ENCODE data around the gene COX7C.

Gene COX7C

GRCh38 chr5:86605881-86606280, 11.9 kb upstream of the COX7C start:
- no peak for TF ChIP-seq CTCF (IDR thresholded peaks at IDR 0.05; ENCODE audit: borderline replicate concordance, insufficient read depth, low read depth, low read length)
- no peak overlapping the region for H3K4me3 ChIP-seq (ENCODE audit: low read depth, low read length)

- no peak for TF ChIP-seq CTCF (IDR thresholded peaks at IDR 0.05; ENCODE audit: borderline replicate concordance, insufficient read depth, low read depth, low read length)
- H3K4me3 ChIP-seq (ENCODE audit: low read depth, low read length): no peak overlapping the region
Measured at GRCh38 chr5:86613455-86613854, 4.3 kb upstream of the COX7C start.

- no peak overlapping the region for H3K4me3 ChIP-seq (ENCODE audit: low read depth, low read length)
- TF ChIP-seq CTCF (IDR thresholded peaks at IDR 0.05; ENCODE audit: borderline replicate concordance, insufficient read depth, low read depth, low read length): no peak
Measured at GRCh38 chr5:86617309-86617755, 409 bp upstream of the COX7C start.

GRCh38 chr5:86623785-86624483, 6.2 kb downstream of the COX7C start:
- H3K4me3 ChIP-seq (ENCODE audit: low read depth, low read length): no peak overlapping the region
- TF ChIP-seq CTCF (IDR thresholded peaks at IDR 0.05; ENCODE audit: borderline replicate concordance, insufficient read depth, low read depth, low read length): no peak

- H3K4me3 ChIP-seq (ENCODE audit: low read depth, low read length): no peak overlapping the region
- no peak for TF ChIP-seq CTCF (IDR thresholded peaks at IDR 0.05; ENCODE audit: borderline replicate concordance, insufficient read depth, low read depth, low read length)
Measured at GRCh38 chr5:86625148-86625547, 7.4 kb downstream of the COX7C start.

DNA sequence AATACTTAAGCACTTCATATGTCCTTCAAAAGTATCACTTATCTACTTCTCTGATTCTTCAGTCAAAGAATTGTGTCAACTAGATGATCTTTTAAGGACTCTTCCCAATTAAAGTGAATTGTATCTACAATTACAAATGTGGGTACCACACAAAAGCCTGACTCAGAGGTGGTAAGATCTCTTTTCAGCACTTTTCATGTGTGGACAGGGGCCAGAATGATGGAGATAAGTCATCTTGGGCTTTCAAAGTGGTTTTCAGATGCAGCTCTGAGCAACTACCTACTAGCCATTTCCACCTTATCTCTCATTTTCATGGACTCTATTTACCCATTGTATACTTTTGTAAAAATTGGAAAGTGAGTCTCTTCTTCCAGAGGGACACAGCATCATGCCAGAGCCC, 8.4 kb downstream of the COX7C start:
- no peak overlapping the region for H3K4me3 ChIP-seq (ENCODE audit: low read depth, low read length)
- TF ChIP-seq CTCF (IDR thresholded peaks at IDR 0.05; ENCODE audit: borderline replicate concordance, insufficient read depth, low read depth, low read length): no peak

DNA sequence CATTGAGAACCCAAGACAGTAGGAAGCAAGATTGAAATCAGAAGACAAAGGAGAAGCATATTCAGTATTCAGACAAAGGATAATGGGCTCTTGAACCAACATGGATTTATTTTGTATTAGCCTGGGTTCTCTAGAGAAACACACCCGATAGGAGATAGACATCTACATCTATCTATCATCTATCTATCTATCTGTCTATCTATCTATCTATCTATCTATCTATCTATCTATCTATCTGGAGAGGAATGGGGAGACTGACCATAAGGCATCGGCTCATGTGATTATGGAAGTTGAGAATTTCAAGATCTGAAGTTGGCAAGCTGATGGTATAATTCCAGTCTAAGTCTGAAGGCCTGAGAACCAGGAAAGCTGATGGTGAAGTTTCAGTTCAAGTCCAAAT, 13.4 kb downstream of the COX7C start:
- no peak for TF ChIP-seq CTCF (IDR thresholded peaks at IDR 0.05; ENCODE audit: borderline replicate concordance, insufficient read depth, low read depth, low read length)
- no peak overlapping the region for H3K4me3 ChIP-seq (ENCODE audit: low read depth, low read length)

All from GM12875 (cell line).